ENCODE results near the gene TRIM14. TPM values are rescaled to one million over a fixed set of nuclear protein-coding genes. Genes with fewer than 3 reads are reported as not detected.

The TRIM14 gene
- total and polyA plus RNA-seq, 2 of the 13 experiments (the other 11 are each of a cell fraction or from before 2014, with no cell fraction given) = 9.2 to 13.0 TPM

DNA sequence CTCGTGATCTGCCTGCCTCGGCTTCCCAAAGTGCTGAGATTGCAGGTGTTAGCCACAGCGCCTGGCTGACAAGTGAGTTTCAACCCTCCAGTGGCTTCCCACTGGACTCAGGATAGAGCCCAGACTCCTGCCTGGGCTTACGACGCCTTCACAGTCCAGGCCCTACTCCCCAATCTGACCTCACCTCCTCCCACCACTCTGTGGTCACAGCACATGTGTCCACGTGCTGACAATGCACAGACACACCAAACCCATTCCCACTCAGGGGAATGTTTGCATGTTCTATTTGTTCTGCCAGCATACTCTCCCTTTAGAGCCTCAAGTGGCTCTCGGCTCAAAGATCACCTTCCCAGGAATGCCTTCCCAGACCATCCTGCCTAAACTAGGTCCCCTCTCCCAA lies 31.1 kb upstream of the TRIM14 start (continued):
- TF ChIP-seq, protein P1, sequence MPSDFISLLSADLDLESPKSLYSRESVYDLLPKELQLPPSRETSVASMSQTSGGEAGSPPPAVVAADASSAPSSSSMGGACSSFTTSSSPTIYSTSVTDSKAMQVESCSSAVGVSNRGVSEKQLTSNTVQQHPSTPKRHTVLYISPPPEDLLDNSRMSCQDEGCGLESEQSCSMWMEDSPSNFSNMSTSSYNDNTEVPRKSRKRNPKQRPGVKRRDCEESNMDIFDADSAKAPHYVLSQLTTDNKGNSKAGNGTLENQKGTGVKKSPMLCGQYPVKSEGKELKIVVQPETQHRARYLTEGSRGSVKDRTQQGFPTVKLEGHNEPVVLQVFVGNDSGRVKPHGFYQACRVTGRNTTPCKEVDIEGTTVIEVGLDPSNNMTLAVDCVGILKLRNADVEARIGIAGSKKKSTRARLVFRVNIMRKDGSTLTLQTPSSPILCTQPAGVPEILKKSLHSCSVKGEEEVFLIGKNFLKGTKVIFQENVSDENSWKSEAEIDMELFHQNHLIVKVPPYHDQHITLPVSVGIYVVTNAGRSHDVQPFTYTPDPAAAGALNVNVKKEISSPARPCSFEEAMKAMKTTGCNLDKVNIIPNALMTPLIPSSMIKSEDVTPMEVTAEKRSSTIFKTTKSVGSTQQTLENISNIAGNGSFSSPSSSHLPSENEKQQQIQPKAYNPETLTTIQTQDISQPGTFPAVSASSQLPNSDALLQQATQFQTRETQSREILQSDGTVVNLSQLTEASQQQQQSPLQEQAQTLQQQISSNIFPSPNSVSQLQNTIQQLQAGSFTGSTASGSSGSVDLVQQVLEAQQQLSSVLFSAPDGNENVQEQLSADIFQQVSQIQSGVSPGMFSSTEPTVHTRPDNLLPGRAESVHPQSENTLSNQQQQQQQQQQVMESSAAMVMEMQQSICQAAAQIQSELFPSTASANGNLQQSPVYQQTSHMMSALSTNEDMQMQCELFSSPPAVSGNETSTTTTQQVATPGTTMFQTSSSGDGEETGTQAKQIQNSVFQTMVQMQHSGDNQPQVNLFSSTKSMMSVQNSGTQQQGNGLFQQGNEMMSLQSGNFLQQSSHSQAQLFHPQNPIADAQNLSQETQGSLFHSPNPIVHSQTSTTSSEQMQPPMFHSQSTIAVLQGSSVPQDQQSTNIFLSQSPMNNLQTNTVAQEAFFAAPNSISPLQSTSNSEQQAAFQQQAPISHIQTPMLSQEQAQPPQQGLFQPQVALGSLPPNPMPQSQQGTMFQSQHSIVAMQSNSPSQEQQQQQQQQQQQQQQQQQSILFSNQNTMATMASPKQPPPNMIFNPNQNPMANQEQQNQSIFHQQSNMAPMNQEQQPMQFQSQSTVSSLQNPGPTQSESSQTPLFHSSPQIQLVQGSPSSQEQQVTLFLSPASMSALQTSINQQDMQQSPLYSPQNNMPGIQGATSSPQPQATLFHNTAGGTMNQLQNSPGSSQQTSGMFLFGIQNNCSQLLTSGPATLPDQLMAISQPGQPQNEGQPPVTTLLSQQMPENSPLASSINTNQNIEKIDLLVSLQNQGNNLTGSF (CRISPR knock-in tag; IDR thresholded peaks at IDR 0.05) = 0 out of 2 replicates have a peak, but pooled peaks have one; percentile 32
- TF ChIP-seq ZNF335 (CRISPR knock-in tag; IDR thresholded peaks at IDR 0.05) = no peak
- peak; percentile 31; the same call in 1 of the 2 replicates for TF ChIP-seq GATAD1 (CRISPR knock-in tag; IDR thresholded peaks at IDR 0.05)
- TF ChIP-seq ZNF24 (IDR thresholded peaks at IDR 0.05) = no peak
- TF ChIP-seq CCAR2 (optimal IDR thresholded peaks at IDR 0.05; ENCODE audit: low read depth, low read length) = no peak
- TF ChIP-seq PHF5A (CRISPR knock-in tag; IDR thresholded peaks at IDR 0.05; ENCODE audit: low read depth, unreplicated experiment) = no peak
- no peak for TF ChIP-seq PTBP1 (IDR thresholded peaks at IDR 0.05; ENCODE audit: low read depth, low read length, poor library complexity, severe bottlenecking)
- TF ChIP-seq ZFP36L2 (CRISPR knock-in tag; IDR thresholded peaks at IDR 0.05) = no peak
- no peak for TF ChIP-seq YY1 (IDR thresholded peaks at IDR 0.05; ENCODE audit: insufficient read depth, insufficient replicate concordance, low read depth, low read length)
- no peak for TF ChIP-seq IRX3 (CRISPR knock-in tag; IDR thresholded peaks at IDR 0.05; ENCODE audit: borderline replicate concordance, low read depth)
- peak; percentile 44; the same call in 1 of the 2 replicates for TF ChIP-seq IKZF5 (CRISPR knock-in tag; IDR thresholded peaks at IDR 0.05)
- no peak for TF ChIP-seq ZNF577 (CRISPR knock-in tag; IDR thresholded peaks at IDR 0.05; ENCODE audit: borderline replicate concordance, low read depth)
- TF ChIP-seq ZNF724P (CRISPR knock-in tag; IDR thresholded peaks at IDR 0.05; ENCODE audit: borderline replicate concordance) = no peak
- no peak; the same call in 1 of the 2 replicates for TF ChIP-seq NR0B2 (CRISPR knock-in tag; IDR thresholded peaks at IDR 0.05)
- no peak for TF ChIP-seq HIC2 (CRISPR knock-in tag; IDR thresholded peaks at IDR 0.05; ENCODE audit: low read depth)
- TF ChIP-seq MED1 (CRISPR knock-in tag; IDR thresholded peaks at IDR 0.05) = no peak
- no peak for TF ChIP-seq ZNF615 (CRISPR knock-in tag; IDR thresholded peaks at IDR 0.05; ENCODE audit: borderline replicate concordance)
- no peak for TF ChIP-seq ZNF276 (CRISPR knock-in tag; IDR thresholded peaks at IDR 0.05; ENCODE audit: low read depth)
- TF ChIP-seq PLRG1 (conservative IDR thresholded peaks at IDR 0.05) = no peak
- no peak for TF ChIP-seq ZNF614 (CRISPR knock-in tag; IDR thresholded peaks at IDR 0.05; ENCODE audit: borderline replicate concordance)

All from HepG2 (cell line).